ENCODE measurements around the gene SPIN1.

The SPIN1 gene

DNA sequence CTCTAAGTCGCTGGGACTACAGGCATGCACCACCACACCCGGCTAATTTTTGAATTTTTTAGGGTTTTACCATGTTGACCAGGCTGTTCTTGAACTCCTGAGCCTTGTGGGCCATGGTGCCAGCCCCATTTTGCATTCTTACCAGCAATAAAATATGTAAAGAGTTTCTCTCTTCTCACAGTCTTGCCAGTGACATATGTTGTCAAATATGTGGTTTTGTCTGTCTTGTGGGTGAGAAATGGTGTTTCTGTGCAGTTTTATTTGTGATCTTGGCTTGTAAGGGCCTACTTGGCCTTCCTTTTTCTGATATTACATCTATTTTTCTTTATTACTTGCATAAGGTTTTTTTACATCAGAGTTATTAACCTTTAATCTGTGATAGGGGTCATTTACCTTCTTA lies 47.1 kb downstream of the SPIN1 start:
- H4K20me1 ChIP-seq (ENCODE audit: insufficient read depth): no peaks in the 10 kb centered on the region
- H3K27ac ChIP-seq: no peak overlapping the region
- H2AFZ ChIP-seq (ENCODE audit: low read depth): no peak overlapping the region
- H3K36me3 ChIP-seq (ENCODE audit: insufficient read depth): no peaks in the 10 kb centered on the region
- H3K4me1 ChIP-seq (ENCODE audit: low read depth, poor library complexity, severe bottlenecking): no peaks in the 10 kb centered on the region
- no peak for TF ChIP-seq CTCF (conservative IDR thresholded peaks at IDR 0.05; ENCODE audit: low read depth, low read length)
- H3K4me2 ChIP-seq: no peak overlapping the region
- no peaks in the 10 kb centered on the region for H3K27me3 ChIP-seq (ENCODE audit: insufficient read depth, low read depth)
- H3K4me3 ChIP-seq (IDR thresholded peaks at IDR 0.05; ENCODE audit: insufficient read depth, low read depth, low read length): no peak overlapping the region
- no peak overlapping the region for H3K9ac ChIP-seq
- no peaks in the 10 kb centered on the region for H3K79me2 ChIP-seq (ENCODE audit: insufficient read depth, low read depth)

GRCh38 chr9:88436379-88436778 lies 48.1 kb downstream of the SPIN1 start:
- 0 out of 2 replicates have a peak, but pooled peaks cover 8% of the 10 kb centered on the region for H3K79me2 ChIP-seq (ENCODE audit: insufficient read depth, low read depth)
- no peaks in the 10 kb centered on the region for H3K36me3 ChIP-seq (ENCODE audit: insufficient read depth)
- H3K27ac ChIP-seq: no peak overlapping the region
- no peak overlapping the region for H3K9ac ChIP-seq
- no peaks in the 10 kb centered on the region for H3K4me1 ChIP-seq (ENCODE audit: low read depth, poor library complexity, severe bottlenecking)
- TF ChIP-seq CTCF (conservative IDR thresholded peaks at IDR 0.05; ENCODE audit: low read depth, low read length): no peak
- H3K4me3 ChIP-seq (IDR thresholded peaks at IDR 0.05; ENCODE audit: insufficient read depth, low read depth, low read length): no peak overlapping the region
- H3K27me3 ChIP-seq (ENCODE audit: insufficient read depth, low read depth): no peaks in the 10 kb centered on the region
- no peaks in the 10 kb centered on the region for H4K20me1 ChIP-seq (ENCODE audit: insufficient read depth)
- H3K4me2 ChIP-seq: no peak overlapping the region
- H2AFZ ChIP-seq (ENCODE audit: low read depth): no peak overlapping the region

GRCh38 chr9:88437210-88438146 lies 49.2 kb downstream of the SPIN1 start:
- Histone ChIP-seq H3K36me3 (ENCODE audit: insufficient read depth) (no peaks in the 10 kb centered on the region), H3K9ac (no peak overlapping the region), H2AFZ (ENCODE audit: low read depth) (no peak overlapping the region), H3K27ac (no peak overlapping the region), H3K4me3 (IDR thresholded peaks at IDR 0.05; ENCODE audit: insufficient read depth, low read depth, low read length) (no peak overlapping the region), H3K4me1 (ENCODE audit: low read depth, poor library complexity, severe bottlenecking) (peaks cover 5% of the 10 kb centered on the region), H3K79me2 (ENCODE audit: insufficient read depth, low read depth) (0 out of 2 replicates have a peak, but pooled peaks cover 8% of the 10 kb centered on the region), H4K20me1 (ENCODE audit: insufficient read depth) (no peaks in the 10 kb centered on the region), H3K27me3 (ENCODE audit: insufficient read depth, low read depth) (no peaks in the 10 kb centered on the region), H3K4me2 (no peak overlapping the region)
- no peak for TF ChIP-seq CTCF (conservative IDR thresholded peaks at IDR 0.05; ENCODE audit: low read depth, low read length)

- peaks cover 5% of the 10 kb centered on the region for H3K4me1 ChIP-seq (ENCODE audit: low read depth, poor library complexity, severe bottlenecking)
- no peak for TF ChIP-seq CTCF (conservative IDR thresholded peaks at IDR 0.05; ENCODE audit: low read depth, low read length)
- no peaks in the 10 kb centered on the region for H3K36me3 ChIP-seq (ENCODE audit: insufficient read depth)
- no peaks in the 10 kb centered on the region for H3K27me3 ChIP-seq (ENCODE audit: insufficient read depth, low read depth)
- no peak overlapping the region for H3K4me3 ChIP-seq (IDR thresholded peaks at IDR 0.05; ENCODE audit: insufficient read depth, low read depth, low read length)
- no peak overlapping the region for H2AFZ ChIP-seq (ENCODE audit: low read depth)
- no peak overlapping the region for H3K4me2 ChIP-seq
- H3K79me2 ChIP-seq (ENCODE audit: insufficient read depth, low read depth): 0 out of 2 replicates have a peak, but pooled peaks cover 8% of the 10 kb centered on the region
- H4K20me1 ChIP-seq (ENCODE audit: insufficient read depth): no peaks in the 10 kb centered on the region
- H3K9ac ChIP-seq: no peak overlapping the region
- no peak overlapping the region for H3K27ac ChIP-seq
Measured at GRCh38 chr9:88438811-88439210, 50.6 kb downstream of the SPIN1 start.

Measured in KMS-11 (cell line).